GM21723 (cell line): ENCODE data around the gene WDR62.
A peak's percentile ranks its signal among the peaks of the same experiment; 100 is the strongest.

Experiments used
- ATAC-seq: cut with Tn5 transposase; IDR thresholded peaks from one replicate; pipeline ENCODE4 v1.9.1; 2021; ENCODE audit warnings: mild to moderate bottlenecking, moderate library complexity; ENCODE audit not compliant: unreplicated experiment

WDR62 gene

DNA sequence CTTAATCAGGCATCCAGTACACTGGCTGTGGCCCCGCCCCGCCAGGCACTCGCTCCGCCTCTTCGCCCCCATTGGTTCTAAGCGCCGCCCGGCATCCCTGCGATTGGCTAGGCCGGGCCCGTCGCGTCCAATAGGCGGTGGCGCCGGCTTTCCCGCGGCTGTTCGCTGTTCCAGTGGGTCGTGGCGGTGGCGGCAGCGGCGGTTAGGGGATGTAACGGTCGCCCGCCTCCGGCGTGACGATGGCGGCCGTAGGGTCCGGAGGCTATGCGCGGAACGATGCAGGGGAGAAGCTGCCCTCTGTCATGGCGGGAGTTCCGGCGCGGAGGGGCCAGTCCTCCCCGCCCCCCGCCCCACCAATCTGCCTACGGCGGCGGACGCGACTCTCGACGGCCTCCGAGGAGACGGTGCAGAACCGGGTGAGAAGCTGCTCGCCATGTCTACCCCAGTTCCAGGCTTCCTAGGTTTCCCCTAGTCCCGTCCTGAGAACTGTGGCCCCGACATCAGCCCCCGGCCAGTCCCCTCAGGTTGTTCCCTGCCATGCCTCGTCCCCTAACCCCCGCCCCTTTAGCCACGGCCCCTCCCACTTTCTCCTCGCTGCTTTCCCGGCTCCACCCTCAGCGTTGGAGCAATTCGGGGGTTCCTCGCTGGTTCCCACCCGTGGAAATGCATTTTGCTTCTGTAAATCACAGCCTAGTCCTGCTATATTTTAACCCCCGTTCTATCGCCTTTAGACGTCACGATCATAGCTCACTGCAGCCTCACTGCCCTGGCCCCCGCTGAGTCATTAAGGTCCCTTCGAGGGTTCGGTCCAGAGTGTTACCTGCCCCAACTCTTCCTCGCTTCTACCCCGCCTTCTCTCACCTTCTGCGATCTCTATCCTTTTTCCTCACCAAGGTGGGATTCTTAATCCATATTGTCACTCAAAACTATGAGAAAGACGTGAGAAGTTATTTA, at the start of gene WDR62:
WDR62 (plus strand) TSS at position 165 of the 954 bp plus-strand sequence; CDS start at position 240, 75 bp downstream.
- ATAC-seq: peak; percentile 67

DNA sequence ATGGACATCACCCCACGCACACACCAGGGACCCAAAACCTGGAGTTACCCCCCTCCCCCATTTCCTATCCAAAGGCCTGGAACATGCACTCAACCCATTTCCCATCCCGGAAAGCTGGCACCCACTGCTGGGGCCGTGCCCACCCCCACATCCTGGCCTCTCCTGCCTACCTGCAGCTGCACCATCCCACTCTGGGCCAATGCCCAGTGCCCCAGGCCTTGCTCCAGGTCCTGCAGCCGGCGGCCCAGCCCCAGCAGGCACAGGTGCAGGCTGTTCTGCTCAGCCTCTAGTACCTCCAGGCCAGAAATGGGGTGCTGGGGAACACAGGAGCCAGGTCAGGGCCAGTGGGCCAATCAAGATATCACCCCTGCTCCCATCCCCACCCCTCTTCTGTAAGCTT, 47.7 kb upstream of the WDR62 start:
- ATAC-seq: no peak

DNA sequence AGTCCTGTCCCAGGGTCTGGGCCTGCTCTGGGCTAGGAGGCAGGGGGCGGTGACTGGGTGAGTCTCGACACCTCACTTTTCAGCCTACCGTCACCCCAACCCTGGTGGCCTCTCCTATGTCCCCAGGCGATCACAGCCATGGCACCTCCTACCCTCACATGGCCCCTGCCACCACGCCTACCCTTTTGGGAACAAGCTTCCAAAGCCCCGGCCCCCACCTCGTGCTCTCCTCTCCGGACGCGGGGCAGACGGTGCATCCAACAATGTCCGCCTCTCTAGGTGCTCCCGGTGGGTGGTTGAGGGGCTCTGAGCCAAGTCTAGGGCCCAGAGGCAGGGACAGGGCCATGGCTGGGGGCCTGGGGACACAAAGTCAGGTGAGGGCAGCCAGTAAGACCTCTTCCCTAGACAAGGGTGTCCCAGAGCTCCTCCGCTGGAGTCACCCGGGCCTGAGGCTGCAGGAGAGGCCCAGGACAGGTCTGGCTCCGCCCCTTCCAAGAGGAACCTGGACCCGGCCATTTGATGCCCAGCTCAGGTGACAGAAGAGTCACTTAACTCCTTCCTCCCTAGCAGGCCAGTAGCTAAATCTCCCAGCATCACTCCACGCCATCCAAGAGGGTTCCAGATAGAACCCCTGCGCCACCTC, 46.2 kb upstream of the WDR62 start, which contains the start of gene SYNE4:
SYNE4 (minus strand) TSS at position 478 of the 643 bp plus-strand sequence; CDS start at position 346, 132 bp downstream.
- ATAC-seq: no peak

DNA sequence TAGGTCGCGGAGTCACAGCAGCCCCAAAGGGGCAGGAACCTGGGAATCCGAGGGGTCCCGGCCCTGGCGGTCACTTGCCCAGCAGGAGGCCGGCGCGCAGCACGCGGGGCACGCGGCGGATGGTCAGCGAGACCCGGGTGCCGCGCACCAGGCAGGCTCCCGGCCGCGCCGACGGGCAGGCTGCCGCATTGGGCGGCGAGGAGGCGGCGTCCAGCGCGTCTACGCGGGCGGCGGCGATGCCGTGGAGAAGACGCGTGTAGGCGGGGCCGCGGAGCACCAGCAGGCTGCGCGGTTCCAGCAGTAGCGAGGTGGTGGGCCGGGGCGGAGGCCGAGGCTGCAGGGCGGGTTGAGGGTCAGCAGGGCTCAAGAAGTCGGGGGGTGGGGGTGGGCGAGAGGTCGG, 45.5 kb upstream of the WDR62 start:
- ATAC-seq: no peak

DNA sequence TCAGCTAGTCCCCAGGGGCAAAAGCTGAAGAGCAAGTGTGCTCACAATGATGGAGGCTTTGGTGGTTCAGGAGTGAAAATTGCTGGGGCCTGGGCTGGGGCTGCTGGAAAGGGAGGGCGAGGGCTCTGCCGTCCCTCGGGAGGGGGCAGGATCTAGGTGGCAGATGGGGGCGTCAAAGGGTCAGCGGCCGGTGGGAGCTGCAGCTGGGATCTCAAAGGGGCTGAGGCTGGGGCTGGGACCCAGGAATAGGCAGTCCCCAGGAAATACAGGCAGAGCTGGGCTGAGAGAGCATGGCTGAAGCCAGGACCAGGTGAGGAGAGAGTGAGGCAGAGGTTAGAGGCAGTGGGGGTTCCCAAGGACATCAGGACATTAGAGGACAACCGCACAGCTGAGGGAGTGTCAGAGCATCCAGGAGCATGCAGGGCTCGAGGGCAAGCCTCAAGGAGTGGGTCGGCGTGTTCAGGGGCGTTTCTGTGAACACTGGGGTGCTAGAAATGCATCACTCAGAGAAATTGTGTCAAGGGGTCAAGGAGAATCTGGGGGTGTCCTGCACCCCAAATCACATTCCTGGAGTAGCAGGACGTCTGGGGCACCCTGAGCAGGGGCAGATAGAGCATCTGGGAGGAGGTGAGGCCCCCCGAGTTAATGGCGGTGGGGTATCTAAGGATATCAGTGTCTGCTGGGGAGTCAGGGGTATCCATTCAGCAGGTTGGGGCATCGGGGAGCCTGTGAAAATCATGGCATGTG, 44.9 kb upstream of the WDR62 start:
- no peak for ATAC-seq

DNA sequence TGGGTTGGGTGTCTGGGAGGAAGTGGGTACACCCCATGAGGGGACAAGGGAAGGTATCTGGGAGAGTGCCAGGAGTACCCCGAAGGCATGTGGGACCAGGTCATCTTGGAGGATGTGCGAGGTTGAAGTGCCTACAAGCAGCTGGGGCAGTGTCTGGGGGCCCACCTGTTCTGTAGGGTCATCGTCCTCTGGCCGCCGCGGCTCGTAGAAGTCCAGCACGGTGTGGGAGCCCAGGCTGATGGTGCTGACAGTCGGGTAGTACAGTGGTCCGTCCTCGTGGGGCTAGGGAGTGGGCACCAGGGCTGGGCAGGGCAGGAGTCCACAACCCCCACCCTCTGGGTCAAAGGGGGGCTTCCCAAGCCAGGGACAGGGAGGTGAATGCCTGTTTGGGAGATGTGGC, 44.3 kb upstream of the WDR62 start:
- ATAC-seq: no peak

DNA sequence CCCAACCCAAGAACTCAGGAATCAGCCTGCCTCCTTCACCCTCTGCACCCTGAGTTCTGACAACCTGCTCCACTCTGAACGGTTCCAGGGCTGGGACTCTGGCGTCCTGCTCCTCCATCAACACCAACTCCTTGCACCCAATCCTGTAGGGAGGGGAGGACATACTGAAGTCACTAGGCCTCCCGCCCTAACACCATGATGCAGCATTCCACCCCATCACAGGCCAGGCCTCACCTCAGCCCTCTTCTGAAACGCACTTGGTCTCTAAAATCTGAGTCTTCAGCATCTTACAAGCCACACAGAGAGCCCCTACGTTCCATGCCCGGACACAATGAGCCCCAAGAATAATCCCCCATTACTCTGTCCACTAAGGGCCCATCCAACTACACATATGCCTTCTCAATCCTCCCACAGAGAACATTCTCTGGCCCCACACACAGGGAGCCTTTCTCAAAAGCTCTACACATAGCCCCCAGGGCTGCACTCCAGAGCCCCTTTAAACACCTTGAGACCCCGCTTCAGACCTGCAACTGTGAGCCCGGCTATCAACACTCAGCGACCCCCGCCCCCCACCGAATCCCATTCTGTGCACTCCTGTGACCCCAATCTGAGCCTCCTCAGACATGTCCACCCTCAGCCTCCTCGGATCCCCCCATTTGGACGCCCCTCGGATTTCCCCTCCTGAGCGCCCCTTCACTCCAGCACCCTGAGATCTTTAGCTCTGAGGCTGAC, 41.3 kb upstream of the WDR62 start:
- no peak for ATAC-seq

DNA sequence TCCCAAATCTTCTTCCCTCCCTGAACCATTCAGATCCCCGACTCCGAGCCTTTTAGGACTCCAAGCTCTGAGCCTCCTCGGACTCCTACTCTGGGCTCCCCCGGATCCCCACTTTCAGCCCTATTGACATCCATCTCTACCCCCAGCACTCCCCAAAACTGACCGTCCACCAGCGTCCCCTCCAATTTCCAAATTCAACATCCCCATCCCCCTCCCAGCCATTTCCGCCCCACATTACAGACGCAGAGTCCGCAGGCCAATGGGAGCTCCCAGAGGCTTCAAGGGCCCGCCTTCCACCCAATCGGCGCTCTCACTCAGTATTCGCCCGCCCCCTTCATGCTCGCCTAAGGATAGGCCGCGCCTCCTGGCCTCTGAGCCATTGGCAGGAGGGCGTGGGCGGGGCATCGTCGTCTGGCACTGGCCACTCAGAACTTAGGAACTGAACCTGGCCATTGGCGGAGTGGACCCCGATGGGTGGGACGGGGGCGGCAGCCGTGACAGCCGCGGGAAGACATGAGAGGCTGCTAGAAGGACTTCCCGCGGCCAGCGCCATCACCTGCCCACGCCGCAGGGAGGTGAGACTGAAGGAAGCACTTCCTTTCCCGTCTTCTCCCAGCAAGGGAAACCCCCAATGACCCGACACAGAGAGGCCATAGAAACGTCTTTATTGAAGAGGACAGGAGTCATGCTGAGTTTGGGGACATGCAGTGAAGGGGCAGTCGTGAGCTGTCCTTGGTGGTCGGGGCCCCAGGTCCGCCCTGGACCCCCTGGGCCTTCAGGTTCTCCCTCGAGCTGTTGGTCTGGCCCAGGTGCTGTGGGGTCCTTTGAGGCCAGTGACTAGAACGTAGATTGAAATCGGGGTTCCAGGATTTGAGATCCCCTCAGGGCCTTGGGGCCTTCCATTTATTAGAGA, 40.4 kb upstream of the WDR62 start, which contains the start of gene ALKBH6:
ALKBH6 (minus strand) TSS at position 202 of the 913 bp plus-strand sequence. CDS start 816 bp downstream, outside the sequence.
- peak; percentile 94 for ATAC-seq

DNA sequence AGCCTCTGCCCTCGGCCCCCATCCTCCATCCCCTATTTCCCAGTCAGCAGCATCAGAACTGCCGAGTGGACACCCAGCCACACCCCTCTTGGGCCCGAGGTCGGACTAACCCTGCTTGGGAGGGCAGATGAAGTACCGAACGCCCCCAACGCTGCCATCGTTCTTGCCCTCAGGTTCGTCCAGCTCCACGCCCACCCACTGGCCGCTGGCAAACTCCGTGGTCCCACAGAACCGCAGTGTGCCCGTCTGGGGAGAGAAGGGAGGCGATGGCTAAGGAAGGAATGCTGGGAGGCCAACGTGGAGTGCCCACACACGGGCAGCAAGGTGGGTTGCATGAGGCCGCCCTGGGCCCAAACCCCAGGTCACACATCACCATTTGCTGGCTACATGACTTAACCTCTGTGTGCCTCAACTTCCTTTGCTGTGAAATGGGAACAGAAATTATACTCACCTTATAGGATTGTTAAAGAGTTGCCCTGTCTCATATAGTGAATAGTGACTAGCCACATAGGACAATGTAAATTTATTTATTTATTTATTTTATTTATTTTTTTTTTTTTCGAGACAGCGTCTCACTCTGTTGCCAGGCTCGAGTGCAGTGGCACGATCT, 35.5 kb upstream of the WDR62 start:
- ATAC-seq: no peak

DNA sequence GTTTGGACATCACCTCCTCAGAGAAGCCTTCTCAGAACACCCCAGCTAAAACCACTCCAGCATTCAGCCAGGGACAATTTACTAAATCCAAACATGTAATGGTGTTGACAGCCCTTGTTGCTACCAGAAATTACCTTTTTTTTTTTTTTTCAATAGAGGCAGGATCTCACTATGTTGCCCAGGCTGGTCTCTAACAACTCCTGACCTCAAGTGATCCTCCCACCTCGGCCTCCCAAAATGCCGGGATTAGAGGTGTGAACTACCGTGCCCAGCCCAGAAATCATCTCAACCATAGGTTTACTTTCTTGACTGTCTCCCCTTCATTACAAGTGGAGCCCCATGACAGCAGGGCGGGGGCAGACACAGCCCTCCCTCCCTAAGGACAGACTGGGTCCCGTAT, 31.3 kb upstream of the WDR62 start:
- ATAC-seq: no peak

DNA sequence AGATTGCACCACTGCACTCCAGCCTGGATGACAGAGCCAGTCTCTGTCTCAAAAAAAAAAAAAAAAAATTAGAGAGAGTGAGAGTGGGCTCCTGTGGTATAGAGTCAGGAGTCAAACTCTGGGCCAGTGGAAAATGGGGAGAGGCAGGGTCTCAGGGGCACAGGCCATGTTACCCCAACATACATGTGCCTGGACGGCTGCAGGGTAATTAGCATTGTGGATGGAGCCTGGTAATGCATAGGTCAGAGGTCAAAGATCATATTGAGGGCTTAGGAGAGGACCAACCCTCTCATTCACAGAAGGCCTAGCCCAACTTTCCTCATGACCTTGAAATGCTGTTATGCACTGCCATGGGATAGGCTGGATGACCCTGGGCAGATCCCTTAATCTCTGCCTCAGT, 29.2 kb upstream of the WDR62 start:
- ATAC-seq: no peak

DNA sequence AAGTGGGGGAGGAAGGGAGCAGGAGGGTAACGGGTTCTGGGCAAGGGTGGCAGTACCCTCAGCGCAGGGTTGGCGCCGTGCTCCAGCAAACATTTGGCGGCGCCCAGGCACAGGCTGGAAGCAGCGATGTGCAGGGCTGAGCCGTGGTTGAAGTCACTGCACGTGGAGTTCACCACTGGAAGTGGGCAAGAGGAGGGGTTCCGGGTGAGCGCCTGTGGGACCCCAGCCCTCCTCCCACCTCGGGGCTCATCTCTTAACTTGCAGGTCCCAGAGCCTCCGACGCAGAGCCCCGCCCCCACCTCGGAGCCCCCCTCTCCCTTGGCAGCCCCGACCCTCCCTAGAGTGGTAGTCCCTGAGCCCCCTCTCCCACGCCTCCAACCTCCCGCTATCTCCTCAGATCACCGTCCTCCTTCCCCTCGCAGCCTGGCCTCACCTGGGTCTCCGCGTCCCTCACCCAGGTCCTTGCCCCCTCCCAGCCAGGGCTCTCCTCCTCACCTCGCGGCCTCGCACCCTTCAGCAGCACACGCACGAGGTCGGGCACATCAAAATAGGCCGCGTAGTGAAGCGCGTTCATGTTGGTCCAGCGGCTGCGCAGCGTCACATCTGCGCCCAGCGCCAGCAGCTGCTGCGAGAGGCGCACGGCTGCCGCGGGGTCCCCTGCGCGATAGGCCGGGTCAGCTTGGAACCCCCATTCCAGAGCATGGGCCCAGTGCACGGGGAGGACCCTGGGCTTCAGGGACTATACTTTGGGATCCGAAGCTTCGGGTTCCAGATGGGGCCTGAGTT, 28.4 kb upstream of the WDR62 start:
- no peak for ATAC-seq

DNA sequence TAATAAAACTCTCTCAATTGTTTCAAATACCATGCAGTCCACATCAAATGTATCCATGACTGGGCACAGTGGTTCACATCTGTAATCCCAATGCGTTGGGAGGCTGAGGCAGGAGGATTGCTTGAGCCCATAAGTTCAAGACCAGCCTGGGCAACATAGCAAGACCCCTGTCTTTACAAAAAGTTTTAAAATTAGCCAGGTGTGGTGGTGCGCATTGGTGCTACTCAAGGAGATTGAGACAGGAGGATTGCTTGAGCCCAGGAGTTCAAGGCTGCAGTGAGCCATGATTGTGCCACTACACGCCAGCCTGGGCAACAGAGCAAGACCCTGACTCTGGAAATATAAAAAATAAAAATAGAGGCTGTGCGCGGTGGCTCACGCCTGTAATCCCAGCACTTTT, 27.0 kb upstream of the WDR62 start:
- ATAC-seq: no peak

DNA sequence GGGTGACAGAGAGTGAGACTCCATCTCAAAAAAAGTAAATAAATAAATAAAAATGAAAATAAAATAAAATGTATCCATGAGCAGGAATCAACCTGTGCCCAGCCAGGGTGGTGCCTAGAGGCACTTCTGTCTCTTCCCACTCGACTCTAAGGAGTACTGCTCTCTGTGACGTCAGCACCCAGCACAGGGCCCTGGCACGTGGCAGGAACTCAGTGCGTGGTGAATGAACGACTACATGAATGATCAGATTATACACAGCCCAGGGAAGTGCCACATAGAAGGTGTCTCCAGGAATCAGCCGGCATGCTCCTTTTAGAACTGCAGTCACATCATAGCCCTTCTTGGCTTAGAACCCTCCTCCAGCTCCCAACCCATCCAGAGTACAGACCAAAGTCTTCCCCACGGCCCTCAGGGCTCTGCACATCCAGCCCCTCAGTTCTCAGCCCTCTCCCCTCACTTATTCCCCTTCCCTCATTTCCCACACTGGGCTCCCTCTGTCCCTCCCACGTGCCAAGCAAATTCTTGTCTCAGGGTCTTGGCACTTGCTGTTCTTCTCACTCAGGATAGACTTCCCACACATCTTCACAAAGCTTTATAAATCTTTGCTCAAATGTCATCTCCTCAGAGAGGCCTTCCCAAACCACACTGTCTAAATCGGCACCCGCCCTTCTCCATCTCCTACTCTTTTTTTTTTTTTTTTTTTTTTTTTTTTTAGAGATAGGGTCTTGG, 26.2 kb upstream of the WDR62 start:
- ATAC-seq: no peak

DNA sequence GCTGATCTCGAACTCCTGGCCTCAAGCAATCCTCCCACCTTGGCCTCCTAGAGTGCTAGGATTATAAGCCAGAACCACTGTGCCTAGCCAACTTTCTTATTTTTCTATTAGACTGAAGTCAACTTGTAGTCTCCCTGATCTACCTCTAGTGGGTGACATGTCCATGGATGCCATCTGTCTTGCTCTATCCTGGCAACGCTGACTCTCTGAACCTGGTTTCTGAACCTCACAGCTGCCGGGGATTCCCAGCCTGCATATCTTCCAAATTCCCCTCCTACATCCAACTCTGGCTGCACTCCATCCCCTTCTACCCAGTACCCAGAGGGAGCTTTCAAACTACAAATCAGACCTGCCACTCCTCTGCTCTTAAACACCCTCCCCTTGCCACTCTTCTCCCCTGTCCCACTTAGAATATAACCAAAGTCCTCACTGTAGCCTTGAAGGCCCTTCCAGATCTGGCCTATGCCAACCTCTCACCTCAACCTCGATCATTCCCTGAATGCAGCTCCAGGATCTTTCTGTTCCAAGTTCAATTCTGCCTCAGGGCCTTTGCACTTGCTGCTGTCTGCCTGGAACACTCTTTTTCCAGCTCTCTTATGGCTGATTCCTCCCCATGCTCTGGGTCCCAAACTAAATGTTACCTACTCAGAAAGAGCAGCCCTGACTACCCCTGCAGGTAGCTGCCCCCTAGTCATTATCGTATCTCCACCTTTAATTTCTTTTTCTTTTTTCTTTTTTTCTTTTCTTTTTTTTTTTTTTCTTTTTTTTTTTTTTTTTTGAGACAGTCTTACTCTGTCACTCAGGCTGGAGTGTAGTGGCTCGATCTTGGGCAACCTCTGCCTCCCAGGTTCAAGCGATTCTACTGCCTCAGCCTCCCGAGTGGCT, 24.2 kb upstream of the WDR62 start:
- ATAC-seq: no peak

DNA sequence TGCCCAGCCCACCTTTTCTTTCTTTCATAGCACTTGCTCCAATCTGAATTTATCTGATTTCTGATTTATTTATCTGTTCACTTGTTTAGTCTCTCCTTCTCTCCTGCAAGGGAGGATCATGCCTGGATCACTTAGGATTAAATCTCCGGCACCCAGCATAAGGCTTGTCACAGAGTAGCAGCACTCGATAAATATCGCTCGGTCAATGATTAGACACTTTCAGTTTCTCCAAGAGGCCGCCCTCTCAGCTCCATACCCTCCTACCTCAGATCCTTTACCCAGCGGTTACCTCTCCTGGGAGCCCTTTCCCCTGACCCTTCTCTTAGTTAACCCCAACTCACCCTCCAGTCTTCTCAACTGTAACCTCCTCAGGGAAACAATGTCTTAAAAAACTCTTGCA, 23.4 kb upstream of the WDR62 start:
- ATAC-seq: no peak
